ENCODE data around the gene PSPN. TPM values are rescaled to one million over a fixed set of nuclear protein-coding genes. Genes with fewer than 3 reads are reported as not detected.
A peak's percentile ranks its signal among the peaks of the same experiment; 100 is the strongest.

Gene PSPN
- total and polyA plus RNA-seq, 9 donors, result 0.72 to 2.8 (median 1.5) TPM

DNA sequence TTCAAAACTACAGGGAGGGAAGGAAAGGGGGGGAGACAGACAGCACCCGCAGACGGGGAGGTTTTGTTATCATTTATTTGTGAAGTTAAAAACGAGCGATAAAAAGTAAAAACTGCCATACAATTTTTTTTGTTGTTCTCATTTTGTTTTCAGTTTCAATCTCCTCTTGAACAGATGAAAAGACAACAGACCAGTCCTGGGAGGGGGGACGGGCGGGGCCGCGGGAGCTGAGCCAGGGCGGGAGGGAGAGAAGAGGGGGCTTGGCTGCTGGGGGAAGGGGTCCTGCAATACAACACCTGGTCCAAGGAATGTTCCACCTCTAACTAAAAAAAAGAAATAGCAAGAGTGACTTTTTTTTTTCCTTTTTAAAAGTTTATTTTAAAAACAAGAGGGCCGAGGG, 37.6 kb upstream of the PSPN start:
- DNase-seq, result no peak
- no peak overlapping the region for H3K4me3 ChIP-seq
- 16 to 26% (median 19%) methylated on average over 10 of the region's 10 CpGs for WGBS, 3 donors
- no peak overlapping the region for H3K27ac ChIP-seq
- intact Hi-C loops (cut with DNase I), result no loop called here
- no peaks in the 10 kb centered on the region for H3K36me3 ChIP-seq
- H3K27me3 ChIP-seq, result no peaks in the 10 kb centered on the region
- no peaks in the 10 kb centered on the region for H3K9me3 ChIP-seq
- peaks cover 3% of the 10 kb centered on the region for H3K4me1 ChIP-seq (ENCODE audit: insufficient read depth)
- TF ChIP-seq POLR2A (IDR thresholded peaks at IDR 0.05) (no peak), EP300 (IDR thresholded peaks at IDR 0.05) (no peak)
- TF ChIP-seq, protein P1, sequence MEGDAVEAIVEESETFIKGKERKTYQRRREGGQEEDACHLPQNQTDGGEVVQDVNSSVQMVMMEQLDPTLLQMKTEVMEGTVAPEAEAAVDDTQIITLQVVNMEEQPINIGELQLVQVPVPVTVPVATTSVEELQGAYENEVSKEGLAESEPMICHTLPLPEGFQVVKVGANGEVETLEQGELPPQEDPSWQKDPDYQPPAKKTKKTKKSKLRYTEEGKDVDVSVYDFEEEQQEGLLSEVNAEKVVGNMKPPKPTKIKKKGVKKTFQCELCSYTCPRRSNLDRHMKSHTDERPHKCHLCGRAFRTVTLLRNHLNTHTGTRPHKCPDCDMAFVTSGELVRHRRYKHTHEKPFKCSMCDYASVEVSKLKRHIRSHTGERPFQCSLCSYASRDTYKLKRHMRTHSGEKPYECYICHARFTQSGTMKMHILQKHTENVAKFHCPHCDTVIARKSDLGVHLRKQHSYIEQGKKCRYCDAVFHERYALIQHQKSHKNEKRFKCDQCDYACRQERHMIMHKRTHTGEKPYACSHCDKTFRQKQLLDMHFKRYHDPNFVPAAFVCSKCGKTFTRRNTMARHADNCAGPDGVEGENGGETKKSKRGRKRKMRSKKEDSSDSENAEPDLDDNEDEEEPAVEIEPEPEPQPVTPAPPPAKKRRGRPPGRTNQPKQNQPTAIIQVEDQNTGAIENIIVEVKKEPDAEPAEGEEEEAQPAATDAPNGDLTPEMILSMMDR (IDR thresholded peaks at IDR 0.05), result no peak

DNA sequence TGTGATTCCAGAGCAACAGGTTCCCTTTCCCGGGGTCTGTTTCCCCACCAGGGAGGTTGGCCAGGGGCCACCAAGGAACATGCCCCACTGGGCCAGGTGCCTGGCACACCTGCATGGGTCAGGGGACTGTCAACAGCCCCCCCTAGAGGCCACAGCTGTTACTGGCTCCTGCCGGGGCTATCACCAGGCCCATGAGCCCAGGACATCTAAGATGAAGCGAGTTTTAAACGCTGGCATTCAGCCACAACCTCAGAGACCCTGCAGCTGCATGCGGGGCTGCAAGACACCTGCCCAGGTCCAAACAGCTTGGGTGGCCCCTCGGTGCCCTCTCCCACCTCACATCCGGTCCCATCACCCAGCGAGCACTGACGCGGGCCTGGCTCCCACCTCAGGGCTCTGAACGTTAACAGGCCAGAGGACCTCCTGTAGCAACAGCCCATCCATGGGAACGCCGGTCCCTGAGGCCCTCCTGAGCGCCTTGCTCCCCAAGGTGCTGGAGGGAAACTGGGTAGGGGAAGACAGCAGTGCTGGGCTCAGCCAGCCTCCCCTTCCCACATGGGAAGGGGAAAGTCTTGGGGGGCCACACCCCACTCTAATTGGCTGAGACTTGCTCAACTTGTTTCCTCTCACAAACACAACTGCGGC, 36.8 kb upstream of the PSPN start:
- TF ChIP-seq POLR2A (IDR thresholded peaks at IDR 0.05), result no peak
- no peak for TF ChIP-seq EP300 (IDR thresholded peaks at IDR 0.05)
- TF ChIP-seq, protein P1 (IDR thresholded peaks at IDR 0.05), result no peak
- DNase-seq, result peak; percentile 37 to 68 (median 55)
- WGBS, 3 donors, result 23 to 27% (median 24%) methylated on average over 15 of the region's 15 CpGs
- Histone ChIP-seq H3K27ac (peak overlapping the region in 1 of 2 donors; percentile 63), H3K36me3 (no peaks in the 10 kb centered on the region), H3K9me3 (no peaks in the 10 kb centered on the region), H3K27me3 (no peaks in the 10 kb centered on the region), H3K4me3 (no peak overlapping the region), H3K4me1 (ENCODE audit: insufficient read depth) (peaks cover 3% of the 10 kb centered on the region)
- intact Hi-C loops (cut with DNase I), result no loop called here

DNA sequence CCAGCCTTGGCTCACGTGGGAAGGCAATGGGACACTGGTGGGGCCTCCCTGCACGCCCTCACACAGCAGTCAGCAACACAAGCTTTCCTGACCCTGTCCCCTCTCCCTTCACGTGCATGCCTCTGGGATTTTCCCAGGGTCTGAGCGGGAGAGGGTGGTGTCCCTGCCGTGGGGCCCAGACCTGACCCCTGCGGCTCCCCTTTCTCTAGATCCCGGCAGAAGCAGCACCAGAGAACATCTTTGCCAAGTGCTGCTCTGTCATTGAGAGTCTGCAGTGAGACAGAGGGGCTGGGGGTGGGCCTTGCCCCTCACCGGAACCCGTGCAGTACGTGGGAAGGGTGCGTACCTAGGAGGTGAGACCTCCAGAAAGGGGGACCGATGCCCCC, 36.3 kb upstream of the PSPN start:
- no peak for DNase-seq
- Histone ChIP-seq H3K4me1 (ENCODE audit: insufficient read depth) (peaks cover 3% of the 10 kb centered on the region), H3K9me3 (no peaks in the 10 kb centered on the region), H3K27ac (peak overlapping the region; percentile 20 to 63), H3K36me3 (no peaks in the 10 kb centered on the region), H3K27me3 (no peaks in the 10 kb centered on the region), H3K4me3 (no peak overlapping the region)
- intact Hi-C loops (cut with DNase I), result no loop called here
- TF ChIP-seq EP300 (IDR thresholded peaks at IDR 0.05) (no peak), POLR2A (IDR thresholded peaks at IDR 0.05) (no peak)
- TF ChIP-seq, protein P1 (IDR thresholded peaks at IDR 0.05), result no peak
- 60 to 64% (median 63%) methylated on average over 12 of the region's 12 CpGs for WGBS, 3 donors

GRCh38 chr19:6409346-6409745, 33.6 kb upstream of the PSPN start:
- peaks cover 3% of the 10 kb centered on the region for H3K4me1 ChIP-seq (ENCODE audit: insufficient read depth)
- no peak overlapping the region for H3K27ac ChIP-seq
- H3K27me3 ChIP-seq, result no peaks in the 10 kb centered on the region
- H3K9me3 ChIP-seq, result no peaks in the 10 kb centered on the region
- 94 to 99% (median 94%) methylated on average over 6 of the region's 6 CpGs for WGBS, 3 donors
- TF ChIP-seq, protein P1 (IDR thresholded peaks at IDR 0.05), result no peak
- TF ChIP-seq POLR2A (IDR thresholded peaks at IDR 0.05) (no peak), EP300 (IDR thresholded peaks at IDR 0.05) (no peak)
- no peaks in the 10 kb centered on the region for H3K36me3 ChIP-seq
- DNase-seq, result no peak
- intact Hi-C loops (cut with DNase I), result no loop called here
- no peak overlapping the region for H3K4me3 ChIP-seq
